GM21723 (cell line): ENCODE results near the gene ADAM22.

Experiments
- ATAC-seq: cut with Tn5 transposase; IDR thresholded peaks from one replicate; pipeline ENCODE4 v1.9.1; 2021; ENCODE audit warnings: mild to moderate bottlenecking, moderate library complexity; ENCODE audit not compliant: unreplicated experiment

ADAM22 gene

DNA sequence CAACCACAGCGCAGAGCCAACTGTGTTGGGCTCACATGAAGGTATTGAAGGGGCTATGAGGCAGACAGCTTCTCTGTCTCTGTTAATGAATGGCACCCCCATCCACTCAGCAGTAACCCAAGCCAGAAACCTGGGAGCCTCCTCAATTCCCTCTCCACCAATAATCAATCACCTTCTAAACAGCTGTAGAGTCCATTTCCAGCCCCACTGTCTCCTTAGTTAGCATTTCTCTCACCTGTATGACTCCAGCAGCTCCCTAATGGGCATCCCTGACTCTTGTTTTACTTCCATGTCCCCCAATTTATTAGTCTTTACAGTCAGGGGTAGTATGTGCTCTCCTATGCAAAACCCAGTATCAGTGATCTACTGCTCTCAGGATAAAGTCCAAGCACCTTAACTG lies 278.9 kb downstream of the ADAM22 start:
- no peak for ATAC-seq

DNA sequence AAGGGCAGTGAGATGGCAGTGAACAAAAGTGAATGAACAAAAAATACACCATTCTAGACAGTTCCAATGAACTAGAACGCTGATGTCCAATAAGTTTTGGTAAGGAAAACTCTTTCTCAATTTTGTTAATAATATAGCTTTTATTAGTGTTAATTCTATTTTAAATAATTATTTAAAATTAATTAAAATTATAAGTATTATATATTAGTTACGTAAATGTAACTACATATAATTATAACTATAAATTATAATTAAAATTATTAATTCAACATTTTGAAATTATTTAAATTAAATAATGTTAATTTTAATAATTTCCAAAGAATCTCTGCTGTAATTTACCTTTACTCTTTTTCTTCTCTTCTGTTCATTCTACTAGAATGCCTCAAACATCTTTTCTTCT lies 280.4 kb downstream of the ADAM22 start:
- no peak for ATAC-seq

DNA sequence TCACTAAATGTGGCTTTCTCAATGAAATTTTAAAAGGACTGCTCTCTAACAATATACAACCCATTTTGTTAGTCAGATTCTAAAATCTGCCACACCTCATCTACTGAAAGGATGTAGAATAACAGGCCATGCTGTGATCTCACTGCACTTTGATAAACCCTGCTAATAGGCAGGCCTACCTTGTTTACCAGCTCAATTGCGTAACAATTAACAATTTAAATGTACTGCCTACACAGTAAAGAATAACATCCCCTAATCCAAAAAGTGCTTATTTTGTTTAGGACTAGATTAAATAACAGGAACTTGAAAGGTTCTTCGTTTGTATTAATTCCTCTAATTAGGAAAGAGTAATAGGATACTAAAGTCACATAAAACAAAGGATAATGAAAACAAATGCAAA lies 281.2 kb downstream of the ADAM22 start:
- ATAC-seq, result no peak

- ATAC-seq, result no peak
Measured at GRCh38 chr7:88216276-88216675, 282.2 kb downstream of the ADAM22 start.

- peak; percentile 78 for ATAC-seq
Measured at GRCh38 chr7:88217675-88218428, 283.8 kb downstream of the ADAM22 start.

DNA sequence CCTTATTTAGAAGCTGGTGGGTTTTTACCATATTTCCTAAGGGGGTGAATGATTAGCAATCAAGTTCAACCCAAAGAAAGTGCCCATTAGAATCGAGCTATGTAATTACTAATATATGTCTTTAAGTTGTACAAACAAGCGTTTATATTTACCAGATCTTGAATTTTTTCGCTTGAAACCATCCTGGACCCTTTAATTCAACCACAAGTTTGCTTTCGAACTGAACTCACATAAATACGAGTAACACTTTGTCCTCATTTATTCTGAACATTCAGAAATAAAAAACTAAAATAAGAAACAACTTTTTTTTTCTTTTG lies 284.3 kb downstream of the ADAM22 start:
- peak; percentile 0 for ATAC-seq

DNA sequence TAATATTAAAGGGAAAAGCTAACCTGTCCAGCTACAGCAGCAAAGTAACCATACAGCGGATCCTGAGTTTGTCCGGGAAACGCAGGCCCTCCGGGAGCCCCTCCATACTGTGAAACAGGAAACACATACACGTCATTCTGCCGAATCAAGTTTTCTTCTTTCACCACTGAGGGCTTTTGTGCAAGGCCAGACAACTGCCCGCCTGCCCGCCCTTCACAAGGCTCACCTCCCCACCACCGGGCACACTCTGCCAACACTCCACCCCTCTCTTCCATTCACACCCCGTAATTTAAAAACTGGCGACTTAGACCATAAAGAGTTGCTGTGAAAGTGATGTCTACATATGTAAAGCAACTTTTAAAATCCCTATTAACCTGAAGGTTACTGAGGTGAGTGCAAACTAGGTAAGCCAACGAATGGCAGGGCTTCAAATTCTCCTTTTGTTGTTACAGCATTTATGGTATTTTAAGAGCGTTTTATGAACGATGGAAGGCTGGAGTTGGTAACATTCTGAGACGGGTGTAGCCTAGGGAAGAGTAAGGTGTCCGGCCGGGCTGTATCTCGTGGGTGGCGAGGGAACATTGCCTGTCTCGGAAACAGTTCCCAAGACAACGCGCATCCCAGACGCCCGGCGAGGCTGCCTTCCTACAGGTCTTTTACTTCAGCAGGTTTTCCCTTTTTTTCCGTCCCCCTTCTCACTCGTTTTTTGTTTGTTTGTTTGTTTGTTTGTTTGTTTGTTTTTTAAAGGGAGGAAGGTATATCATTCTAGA lies 285.0 kb downstream of the ADAM22 start:
- ATAC-seq, result peak; percentile 38

- ATAC-seq, result peak; percentile 75
Measured at GRCh38 chr7:88219781-88220747, 286.0 kb downstream of the ADAM22 start, which contains the start of gene SRI. Gene SRI (minus strand): TSS chr7:88220038. CDS start chr7:88220026, 12 bp downstream.

GRCh38 chr7:88223265-88223664 lies 289.2 kb downstream of the ADAM22 start:
- no peak for ATAC-seq

- no peak for ATAC-seq
Measured at GRCh38 chr7:88224601-88225275, 290.7 kb downstream of the ADAM22 start.

- ATAC-seq, result no peak
Measured at GRCh38 chr7:88226201-88226600, 292.1 kb downstream of the ADAM22 start.

DNA sequence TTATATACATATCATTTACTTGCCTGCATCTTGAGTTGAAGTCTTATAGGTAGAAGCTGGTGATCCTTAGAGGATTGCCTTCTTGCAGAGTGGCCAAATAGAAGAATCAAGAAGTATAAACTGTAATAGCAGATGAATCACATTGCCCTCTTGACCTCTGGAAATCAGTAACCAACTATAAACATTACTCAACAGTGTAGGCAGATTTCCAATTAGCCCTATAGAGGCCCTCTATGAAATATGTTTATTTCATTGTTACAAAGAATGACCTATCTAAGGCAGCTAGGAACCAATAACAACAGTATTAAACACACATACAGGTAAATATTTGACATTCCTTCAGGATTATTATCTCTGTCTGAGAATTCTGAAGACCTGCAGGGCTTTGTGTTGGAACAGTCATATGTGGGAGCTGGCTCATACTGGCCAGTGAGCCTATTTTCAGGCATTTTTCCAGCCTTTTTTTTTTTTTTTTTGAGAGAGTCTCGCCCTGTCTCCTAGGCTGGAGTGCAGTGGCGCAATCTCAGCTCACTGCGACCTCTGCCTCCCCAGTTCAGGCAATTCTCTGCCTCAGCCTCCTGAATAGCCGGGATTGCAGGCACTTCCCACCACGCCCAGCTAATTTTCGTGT lies 292.9 kb downstream of the ADAM22 start:
- ATAC-seq, result no peak

DNA sequence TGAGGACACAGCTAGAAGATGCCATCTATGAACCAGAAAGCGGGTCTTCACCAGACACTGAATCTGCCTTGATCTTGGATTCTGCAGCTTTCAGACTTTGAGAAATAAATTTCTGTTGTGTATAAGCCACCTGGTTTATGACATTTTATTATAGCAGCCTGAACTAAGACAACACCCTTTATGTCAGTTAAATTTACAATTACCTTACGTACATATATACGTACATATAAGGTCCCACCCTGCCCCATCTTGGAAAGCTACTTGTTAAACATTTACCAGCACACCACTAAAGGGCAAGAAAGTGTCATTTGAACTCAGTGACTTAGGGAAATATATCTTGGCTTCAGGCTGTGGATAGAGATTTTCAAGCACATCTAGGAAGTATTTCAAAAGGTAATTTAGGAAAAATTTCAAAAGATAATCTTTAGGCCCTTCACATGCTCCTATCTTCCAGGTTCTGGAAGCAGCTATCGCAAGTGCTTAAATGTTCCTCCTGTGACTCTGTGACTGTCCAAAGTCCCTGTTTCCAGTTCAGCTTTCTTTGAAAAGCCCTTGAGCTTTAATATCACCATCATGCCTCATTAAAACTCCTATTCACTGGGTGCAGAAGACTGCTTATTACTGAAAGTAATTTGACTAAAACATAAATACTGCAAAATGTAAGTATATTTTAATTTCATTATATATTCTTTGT lies 295.4 kb downstream of the ADAM22 start:
- no peak for ATAC-seq

- no peak for ATAC-seq
Measured at GRCh38 chr7:88230646-88231045, 296.6 kb downstream of the ADAM22 start.

GRCh38 chr7:88233828-88234227 lies 299.8 kb downstream of the ADAM22 start:
- ATAC-seq, result no peak

DNA sequence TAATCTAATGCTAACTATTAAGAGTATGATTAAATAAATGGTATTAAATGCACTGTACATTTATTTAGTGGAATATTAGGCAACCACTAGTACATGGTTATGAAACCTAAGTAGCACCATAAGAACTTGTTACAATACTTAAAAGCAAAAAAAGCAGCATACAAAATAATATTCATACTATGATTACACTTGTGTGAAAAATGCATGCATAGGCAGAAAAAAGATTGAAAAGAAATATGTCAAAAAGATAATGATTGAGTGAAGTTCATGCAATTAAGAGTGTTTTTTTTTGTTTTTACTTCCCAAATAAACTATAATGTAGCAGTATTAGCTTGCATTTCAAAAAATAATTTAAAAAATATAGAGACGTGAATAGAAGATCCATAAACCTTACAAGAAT lies 305.8 kb downstream of the ADAM22 start:
- no peak for ATAC-seq

GRCh38 chr7:88243345-88243909 lies 309.4 kb downstream of the ADAM22 start:
- ATAC-seq, result peak; percentile 86

GRCh38 chr7:88244258-88244657 lies 310.2 kb downstream of the ADAM22 start:
- ATAC-seq, result no peak
